Stomach (tissue), 4 donors: ENCODE measurements around the gene VASH2.
"Not testable (repeated sequence)": the region's sequence is repeated elsewhere in the genome, so short reads cannot be mapped to it uniquely, and the experiment has no call there.

ENCODE experiments used
- CTCF ChIP-seq, 7 experiments: fragments of 450-650 bp in 4 of 7; fragments of 200-600 bp in 3 of 7; sonication (generic) in 3 of 7; IDR thresholded peaks; one replicate each; pipeline ENCODE4 v1.5.1; 2016 to 2019; ENCODE audit warnings: antibody characterized with exemption in 7 of 7, control low read depth in 2 of 7, mild to moderate bottlenecking in 1 of 7
- EP300 ChIP-seq: sonication (generic); formaldehyde crosslinking; IDR thresholded peaks from one replicate; pipeline ENCODE4 v1.6.1; 2017; ENCODE audit warnings: antibody characterized with exemption
- POLR2A ChIP-seq, 4 donors: fragments of 450-650 bp; IDR thresholded peaks; one replicate each; pipeline ENCODE4 v1.6.1; 2016; ENCODE audit warnings: antibody characterized with exemption in 4 of 4, control low read depth in 2 of 4, mild to moderate bottlenecking in 1 of 4, moderate library complexity in 1 of 4
- POLR2AphosphoS5 ChIP-seq, 3 donors: sonication (generic); formaldehyde crosslinking; IDR thresholded peaks; one replicate each; pipeline ENCODE4 v1.6.1; 2016; ENCODE audit warnings: antibody characterized with exemption in 3 of 3

GRCh38 chr1:212908071-212908470 is 42.3 kb upstream of the VASH2 start:
- not testable (repeated sequence) for TF ChIP-seq POLR2AphosphoS5 (IDR thresholded peaks at IDR 0.05); CTCF (IDR thresholded peaks at IDR 0.05); POLR2A (IDR thresholded peaks at IDR 0.05); EP300
